ENCODE data around the gene TBXA2R.

DNA sequence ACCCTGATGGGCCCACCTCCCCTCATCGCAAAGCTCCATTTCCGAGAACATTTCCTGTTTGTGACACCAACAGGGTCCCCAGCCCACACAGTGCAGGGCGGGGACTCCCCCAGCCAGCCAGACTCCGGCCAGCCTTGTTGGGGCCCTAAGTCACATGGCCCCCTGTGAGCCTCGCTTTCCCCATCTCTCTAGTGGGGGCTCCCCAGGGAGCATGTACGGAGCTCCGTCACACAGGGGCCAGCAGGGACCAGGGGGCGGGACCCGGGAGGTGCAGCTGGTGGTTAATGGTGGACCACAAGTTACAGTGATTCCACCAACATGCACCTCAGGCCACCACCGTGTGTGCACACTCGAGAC lies 1.7 kb downstream of the TBXA2R start:
- TF ChIP-seq POLR2A (IDR thresholded peaks at IDR 0.05) = no peak
- TF ChIP-seq, protein P1, sequence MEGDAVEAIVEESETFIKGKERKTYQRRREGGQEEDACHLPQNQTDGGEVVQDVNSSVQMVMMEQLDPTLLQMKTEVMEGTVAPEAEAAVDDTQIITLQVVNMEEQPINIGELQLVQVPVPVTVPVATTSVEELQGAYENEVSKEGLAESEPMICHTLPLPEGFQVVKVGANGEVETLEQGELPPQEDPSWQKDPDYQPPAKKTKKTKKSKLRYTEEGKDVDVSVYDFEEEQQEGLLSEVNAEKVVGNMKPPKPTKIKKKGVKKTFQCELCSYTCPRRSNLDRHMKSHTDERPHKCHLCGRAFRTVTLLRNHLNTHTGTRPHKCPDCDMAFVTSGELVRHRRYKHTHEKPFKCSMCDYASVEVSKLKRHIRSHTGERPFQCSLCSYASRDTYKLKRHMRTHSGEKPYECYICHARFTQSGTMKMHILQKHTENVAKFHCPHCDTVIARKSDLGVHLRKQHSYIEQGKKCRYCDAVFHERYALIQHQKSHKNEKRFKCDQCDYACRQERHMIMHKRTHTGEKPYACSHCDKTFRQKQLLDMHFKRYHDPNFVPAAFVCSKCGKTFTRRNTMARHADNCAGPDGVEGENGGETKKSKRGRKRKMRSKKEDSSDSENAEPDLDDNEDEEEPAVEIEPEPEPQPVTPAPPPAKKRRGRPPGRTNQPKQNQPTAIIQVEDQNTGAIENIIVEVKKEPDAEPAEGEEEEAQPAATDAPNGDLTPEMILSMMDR (IDR thresholded peaks at IDR 0.05) = no peak

All from gastroesophageal sphincter (tissue), 3 donors.